T-cell (primary cell): ENCODE data around the gene OPRL1. TPM values are rescaled to one million over a fixed set of nuclear protein-coding genes. Genes with fewer than 3 reads are reported as not detected.

Source experiments
- ATAC-seq, 4 experiments: fragments of 200-7000 bp in 3 of 4; fragments of 150-1000 bp in 1 of 4; cut with Tn5 transposase; replicated peaks in 1 of 4; 1 replicate in 3 of 4; 2 replicates in 1 of 4; pipeline ENCODE4 v1.10.0; 2021; ENCODE audit warnings: moderate library complexity in 3 of 4, mild to moderate bottlenecking in 2 of 4, moderate number of reproducible peaks in 1 of 4
- CTCF ChIA-PET, 2 donors: fragments of 300-600 bp; sonication (Branson Sonifier 250); formaldehyde crosslinking; loops; one replicate each; lab custom pipeline; 2022; ENCODE audit warnings: antibody characterized with exemption in 2 of 2; lab: Charles Lee
- POLR2A ChIA-PET, 2 donors: fragments of 300-600 bp; sonication (Branson Sonifier 250); formaldehyde crosslinking; loops; one replicate each; lab custom pipeline; 2022; ENCODE audit warnings: antibody characterized with exemption in 2 of 2; lab: Charles Lee
- DNase-seq, 35 experiments: peaks; one replicate each; pipeline versions ENCODE4 v3.0.0 to v3.0.0-alpha.2; 2013 to 2023
- H3K27ac ChIP-seq: one replicate; pipeline ENCODE4 v1.5.1; 2013; ENCODE audit warnings: low read length
- H3K27me3 ChIP-seq, 2 experiments: replicated peaks in 1 of 2; 1 replicate in 1 of 2; 2 replicates in 1 of 2; pipeline versions ENCODE4 v1.6.1 to v1.7.0; 2013; ENCODE audit warnings: low read length in 1 of 2, mixed read lengths in 1 of 2; ENCODE audit not compliant: control insufficient read depth in 2 of 2, insufficient read depth in 2 of 2; ENCODE audit errors: extremely low read depth in 1 of 2
- H3K36me3 ChIP-seq, 2 donors: 1 replicate in 1 of 2; 2 replicates in 1 of 2; pipeline versions ENCODE4 v1.6.1 to v1.7.0; 2013; ENCODE audit warnings: low read length in 1 of 2; ENCODE audit not compliant: control insufficient read depth in 2 of 2, insufficient read depth in 1 of 2; ENCODE audit errors: extremely low read depth in 1 of 2
- H3K4me1 ChIP-seq, 2 experiments: 1 replicate in 1 of 2; 2 replicates in 1 of 2; pipeline versions ENCODE4 v1.6.1 to v1.7.0; 2013; ENCODE audit warnings: low read length in 2 of 2, mixed read lengths in 1 of 2; ENCODE audit not compliant: insufficient read depth in 2 of 2, control insufficient read depth in 1 of 2; ENCODE audit errors: extremely low read depth in 1 of 2
- H3K4me3 ChIP-seq, 2 donors: 1 replicate in 1 of 2; 2 replicates in 1 of 2; pipeline versions ENCODE4 v1.5.1 to v1.7.0; 2013; ENCODE audit warnings: mild to moderate bottlenecking in 2 of 2, low read length in 1 of 2, moderate library complexity in 1 of 2; ENCODE audit not compliant: control insufficient read depth in 1 of 2; ENCODE audit errors: extremely low read depth in 1 of 2
- H3K9me3 ChIP-seq: 2 replicates; pipeline ENCODE4 v1.7.0; 2013
- H3K27ac Mint-ChIP-seq, 2 donors: one replicate each; pipeline ENCODE4 v1.8.0; 2020 to 2021; ENCODE audit warnings: mild to moderate bottlenecking in 2 of 2, mixed read lengths in 2 of 2
- H3K27me3 Mint-ChIP-seq, 2 donors: one replicate each; pipeline ENCODE4 v1.8.0; 2021 to 2022; ENCODE audit warnings: mixed read lengths in 2 of 2
- H3K36me3 Mint-ChIP-seq: one replicate; pipeline ENCODE4 v1.8.0; 2021; ENCODE audit warnings: mixed read lengths
- H3K4me1 Mint-ChIP-seq, 3 donors: one replicate each; pipeline ENCODE4 v1.8.0; 2020 to 2022; ENCODE audit warnings: mixed read lengths in 3 of 3, mild to moderate bottlenecking in 1 of 3
- H3K4me3 Mint-ChIP-seq, 3 donors: one replicate each; pipeline ENCODE4 v1.8.0; 2020 to 2022; ENCODE audit warnings: mild to moderate bottlenecking in 3 of 3, mixed read lengths in 3 of 3, moderate library complexity in 3 of 3
- H3K9me3 Mint-ChIP-seq, 3 donors: one replicate each; pipeline ENCODE4 v1.8.0; 2020 to 2022; ENCODE audit warnings: mixed read lengths in 3 of 3
- WGBS: methylation state at CpG from one replicate; pipeline ENCODE4 v1.1.5; 2013; ENCODE audit warnings: missing lambda C conversion rate; ENCODE audit not compliant: insufficient coverage; 5-methylcytosine and 5-hydroxymethylcytosine counted together
- total RNA-seq, 35 experiments: library from RNA in 6 of 35; stranded (reverse) in 6 of 35; fragments of 120-200 nt in 1 of 35; gene quantifications; one replicate each; pipeline versions ENCODE4 v1.2.1 to v1.2.4 and lab custom pipeline; 2013 to 2026

OPRL1 gene
- total RNA-seq, 5 donors from 2014 or later (not counting 1 experiment from before 2014, with no cell fraction given), result 1.1 to 1.9 (median 1.5) TPM

- peaks cover 45 to 58% (median 48%) of the 10 kb centered on the region in 3 donors for H3K4me1 Mint-ChIP-seq
- 42% methylated on average over 7 of the region's 17 CpGs for WGBS
Observed at GRCh38 chr20:64035066-64035932, 44.6 kb upstream of the OPRL1 start.

GRCh38 chr20:64035933-64036345 is 43.9 kb upstream of the OPRL1 start, which contains the start of gene C20orf204:
Gene C20orf204, plus strand, starts transcription at chr20:64036182. Its CDS starts 142 bp downstream, at chr20:64036324.
- no peak within 1 kb of the TSS for H3K4me3 ChIP-seq
- H3K36me3 ChIP-seq, result peaks cover 19 to 22% of the 10 kb centered on the region in 2 donors
- H3K36me3 Mint-ChIP-seq, result peaks cover 12% of the 10 kb centered on the region
- 98% methylated on average over 5 of the region's 10 CpGs for WGBS
- H3K27ac ChIP-seq, result peak within 1 kb of the TSS; percentile 74
- peaks cover 0 to 16% of the 10 kb centered on the region in 2 experiments for H3K27me3 ChIP-seq
- peak within 1 kb of the TSS; percentile 89 to 98 for H3K27ac Mint-ChIP-seq
- POLR2A ChIA-PET, result no interaction called here
- peaks cover 51 to 65% (median 54%) of the 10 kb centered on the region in 3 donors for H3K4me1 Mint-ChIP-seq
- H3K27me3 Mint-ChIP-seq, result no peaks in the 10 kb centered on the region
- peaks cover 10 to 71% of the 10 kb centered on the region in 2 experiments for H3K4me1 ChIP-seq
- no peaks in the 10 kb centered on the region for H3K9me3 ChIP-seq
- ATAC-seq (no peak), DNase-seq (no peak)
- H3K9me3 Mint-ChIP-seq, result no peaks in the 10 kb centered on the region
- peak within 1 kb of the TSS; percentile 57 to 79 (median 76) for H3K4me3 Mint-ChIP-seq
- CTCF ChIA-PET, result no interaction called here

More at GRCh38 chr20:64035066-64035932, 44.6 kb upstream of the OPRL1 start:
- no peak overlapping the region for H3K4me3 ChIP-seq
- ChIA-PET CTCF (no interaction called here), POLR2A (interaction anchor here in 1 of 2 donors (0.7 kb wide), 1 partner anchor 35 kb away, joined by 3 read pairs; no protein-coding TSS in a partner anchor)
- Mint-ChIP-seq H3K36me3 (peaks cover 17% of the 10 kb centered on the region), H3K27ac (peak overlapping the region; percentile 89 to 98), H3K4me3 (peak overlapping the region; percentile 57 to 76 (median 66)), H3K9me3 (no peaks in the 10 kb centered on the region), H3K27me3 (no peaks in the 10 kb centered on the region)
- H3K9me3 ChIP-seq, result no peaks in the 10 kb centered on the region
- peaks cover 8 to 65% of the 10 kb centered on the region in 2 experiments for H3K4me1 ChIP-seq
- peak; percentile 3 to 58 (median 20) for ATAC-seq
- peaks cover 0 to 12% of the 10 kb centered on the region in 2 experiments for H3K27me3 ChIP-seq
- H3K36me3 ChIP-seq, result peaks cover 25 to 27% of the 10 kb centered on the region in 2 donors
- H3K27ac ChIP-seq, result peak overlapping the region; percentile 74
- DNase-seq, result peak in 10 of 35 experiments; percentile 15 to 63 (median 28)

DNA sequence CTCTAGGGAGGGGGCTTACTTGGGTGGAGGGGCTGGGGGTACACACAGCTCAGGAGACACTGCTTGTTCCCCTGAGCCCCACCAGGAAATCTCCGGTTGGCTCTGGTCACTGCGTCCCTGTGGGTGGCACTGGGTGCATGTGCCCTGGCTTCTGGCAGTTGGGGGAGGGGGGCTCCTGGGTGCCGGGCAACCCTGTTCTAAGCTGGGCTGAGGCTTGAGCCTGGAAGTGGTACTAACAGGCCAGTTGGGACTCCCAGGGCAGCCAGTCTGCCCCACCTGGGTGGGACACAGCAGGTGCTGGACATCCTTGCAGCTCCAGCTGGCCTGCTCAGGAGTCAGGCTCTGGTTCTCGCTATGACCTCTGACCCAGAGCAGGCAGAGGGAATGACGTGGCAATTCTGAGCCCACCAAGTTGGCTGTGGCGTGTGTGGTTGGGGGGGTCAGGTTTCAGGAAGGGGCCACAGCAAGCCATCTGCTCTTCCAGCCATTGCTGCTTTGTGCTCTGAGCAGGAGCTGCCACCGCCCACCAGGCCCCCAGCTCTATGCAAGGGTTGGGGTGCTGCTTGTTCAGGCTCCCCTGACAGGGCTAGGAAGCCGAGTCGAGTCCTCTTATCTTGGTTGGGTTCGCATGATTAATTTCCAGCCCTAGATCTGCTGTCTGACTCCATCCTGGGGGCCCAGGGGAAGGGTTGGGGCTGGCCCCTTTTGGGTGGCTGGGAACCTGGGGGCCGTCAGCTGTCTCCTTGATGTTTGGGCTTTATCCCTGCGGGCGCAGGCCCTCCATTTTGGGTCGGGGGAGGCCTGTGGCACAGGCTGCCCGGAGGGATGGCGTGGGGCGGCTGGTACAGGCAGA is 43.3 kb upstream of the OPRL1 start:
- no peak for ATAC-seq
- no peak overlapping the region for H3K4me3 ChIP-seq
- ChIA-PET CTCF (interaction anchor here in 1 of 2 donors (0.6 kb wide), 1 partner anchor 498 kb away, joined by 5 read pairs; no protein-coding TSS in a partner anchor), POLR2A (no interaction called here)
- Mint-ChIP-seq H3K4me3 (peak overlapping the region in 2 of 3 donors; percentile 4 to 79), H3K27me3 (no peaks in the 10 kb centered on the region), H3K27ac (peak overlapping the region; percentile 68 to 87), H3K4me1 (peaks cover 54 to 71% (median 58%) of the 10 kb centered on the region in 3 donors), H3K36me3 (peaks cover 8% of the 10 kb centered on the region), H3K9me3 (no peaks in the 10 kb centered on the region)
- WGBS, result 75% methylated on average over 8 of the region's 17 CpGs
- H3K4me1 ChIP-seq, result peaks cover 12 to 78% of the 10 kb centered on the region in 2 experiments
- H3K27me3 ChIP-seq, result peaks cover 0 to 21% of the 10 kb centered on the region in 2 experiments
- H3K27ac ChIP-seq, result peak overlapping the region; percentile 74
- no peak for DNase-seq
- H3K36me3 ChIP-seq, result peaks cover 14 to 18% of the 10 kb centered on the region in 2 donors
- H3K9me3 ChIP-seq, result no peaks in the 10 kb centered on the region

DNA sequence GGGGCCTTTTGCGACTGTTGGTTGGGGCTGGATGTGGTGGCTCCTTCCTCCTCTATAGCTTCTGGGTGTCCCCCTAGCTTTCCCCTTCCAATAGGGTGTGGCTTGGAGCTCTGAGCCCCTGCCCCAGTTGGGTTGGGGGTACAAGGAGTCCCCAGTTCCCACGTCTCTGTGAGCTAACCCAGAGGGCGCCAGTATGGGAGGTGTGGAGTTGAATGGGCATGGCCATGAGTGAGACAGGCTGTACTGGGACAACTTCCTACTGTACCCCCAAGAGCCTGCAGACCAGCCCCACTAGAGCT is 42.7 kb upstream of the OPRL1 start:
- Mint-ChIP-seq H3K27me3 (no peaks in the 10 kb centered on the region), H3K27ac (peak overlapping the region in 1 of 2 donors; percentile 87), H3K9me3 (no peaks in the 10 kb centered on the region), H3K4me3 (peak overlapping the region; percentile 43 to 79 (median 68)), H3K4me1 (peaks cover 54 to 73% (median 59%) of the 10 kb centered on the region in 3 donors), H3K36me3 (peaks cover 6% of the 10 kb centered on the region)
- Histone ChIP-seq H3K27ac (no peak overlapping the region), H3K9me3 (no peaks in the 10 kb centered on the region), H3K4me1 (peaks cover 18 to 83% of the 10 kb centered on the region in 2 experiments), H3K27me3 (peaks cover 0 to 27% of the 10 kb centered on the region in 2 experiments), H3K4me3 (no peak overlapping the region), H3K36me3 (peaks cover 8 to 12% of the 10 kb centered on the region in 2 donors)
- no peak for DNase-seq
- no CpG with 5 or more reads among the region's 3 CpGs for WGBS
- no peak for ATAC-seq
- CTCF ChIA-PET, result interaction anchor here (0.5 to 0.6 kb wide), 2 partner anchors 398 to 499 kb away, joined by 4 to 5 read pairs; no protein-coding TSS in a partner anchor
- POLR2A ChIA-PET, result no interaction called here

DNA sequence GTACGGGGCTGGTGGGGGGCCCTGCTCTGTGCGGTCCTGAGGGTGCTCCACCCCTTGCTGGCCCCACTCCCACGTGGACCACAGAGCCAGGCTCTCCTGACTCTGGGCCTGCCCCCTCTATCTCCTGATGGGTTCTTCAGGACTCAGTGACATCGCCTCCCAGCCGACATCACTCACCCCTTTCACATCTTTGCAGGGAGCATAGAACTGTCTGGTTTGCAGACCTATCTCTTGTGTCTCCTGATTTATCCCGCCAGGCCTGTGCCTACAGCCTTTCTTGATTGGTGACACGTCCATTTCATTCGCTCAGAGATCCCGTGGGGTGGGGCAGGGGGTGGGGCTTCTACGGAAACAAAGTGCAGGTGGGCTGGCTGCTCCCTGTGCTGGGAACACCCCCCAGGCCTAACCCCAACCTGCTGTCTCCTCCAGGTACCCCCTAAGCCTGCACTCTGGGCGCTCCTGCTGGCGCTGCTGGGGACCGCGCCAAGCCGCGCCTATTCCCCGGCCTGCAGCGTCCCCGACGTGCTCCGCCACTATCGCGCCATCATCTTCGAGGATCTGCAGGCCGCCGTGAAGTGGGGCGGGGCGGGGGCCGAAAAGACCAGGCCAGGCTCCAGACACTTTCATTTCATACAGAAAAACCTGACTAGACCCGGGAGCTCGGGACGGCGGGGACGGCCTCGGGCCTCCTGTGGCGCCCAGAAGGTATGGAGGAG is 42.2 kb upstream of the OPRL1 start:
- no peaks in the 10 kb centered on the region for H3K27me3 Mint-ChIP-seq
- no peaks in the 10 kb centered on the region for H3K9me3 Mint-ChIP-seq
- 26% methylated on average over 26 of the region's 36 CpGs for whole genome bisulfite sequencing
- peak overlapping the region; percentile 73 to 79 for H3K27ac Mint-ChIP-seq
- peak overlapping the region in 1 of 2 donors; percentile 3 for H3K4me3 ChIP-seq
- no peak overlapping the region for H3K27ac ChIP-seq
- H3K36me3 ChIP-seq, result peaks cover 6 to 7% of the 10 kb centered on the region in 2 donors
- H3K4me3 Mint-ChIP-seq, result peak overlapping the region; percentile 68 to 79 (median 74)
- H3K9me3 ChIP-seq, result no peaks in the 10 kb centered on the region
- H3K4me1 ChIP-seq, result peaks cover 18 to 87% of the 10 kb centered on the region in 2 experiments
- DNase-seq (peak in 2 of 35 experiments; percentile 23 to 29), ATAC-seq (peak in 1 of 4 experiments; percentile 18)
- ChIA-PET POLR2A (interaction anchor here in 1 of 2 donors (0.5 kb wide), 1 partner anchor 373 kb away, joined by 3 read pairs; no protein-coding TSS in a partner anchor), CTCF (interaction anchor here in 1 of 2 donors (0.5 to 0.6 kb wide), 2 partner anchors 398 to 499 kb away, joined by 4 to 6 read pairs; no protein-coding TSS in a partner anchor)
- peaks cover 6% of the 10 kb centered on the region for H3K36me3 Mint-ChIP-seq
- peaks cover 54 to 71% (median 60%) of the 10 kb centered on the region in 3 donors for H3K4me1 Mint-ChIP-seq
- peaks cover 0 to 28% of the 10 kb centered on the region in 2 experiments for H3K27me3 ChIP-seq
